Thymus (tissue), 14 donors: Measurements from ENCODE around the gene MRPS18A. TPM values are rescaled to one million over a fixed set of nuclear protein-coding genes. Genes with fewer than 3 reads are reported as not detected.
A peak's percentile ranks its signal among the peaks of the same experiment; 100 is the strongest.

ENCODE experiments used
- DNase-seq, 9 donors: peaks; one replicate each; pipeline ENCODE4 v3.0.0-alpha.2; 2013; ENCODE audit warnings: low spot score in 9 of 9, low read depth in 6 of 9, missing footprints in 1 of 9
- H3K27ac ChIP-seq, 2 donors: one replicate each; pipeline ENCODE4 v1.5.1; 2013; ENCODE audit warnings: control low read depth in 1 of 2, low read depth in 1 of 2, low read length in 1 of 2, mild to moderate bottlenecking in 1 of 2, moderate library complexity in 1 of 2
- H3K27me3 ChIP-seq, 2 donors: one replicate each; pipeline ENCODE4 v1.5.1; 2013; ENCODE audit warnings: low read length in 1 of 2; ENCODE audit not compliant: control insufficient read depth in 2 of 2, insufficient read depth in 1 of 2
- H3K36me3 ChIP-seq, 2 donors: one replicate each; pipeline ENCODE4 v1.5.1; 2013; ENCODE audit warnings: low read length in 1 of 2, mild to moderate bottlenecking in 1 of 2, moderate library complexity in 1 of 2; ENCODE audit not compliant: control insufficient read depth in 2 of 2, insufficient read depth in 2 of 2
- H3K4me1 ChIP-seq, 2 donors: one replicate each; pipeline ENCODE4 v1.5.1; 2013; ENCODE audit warnings: low read length in 2 of 2; ENCODE audit not compliant: control insufficient read depth in 2 of 2, insufficient read depth in 2 of 2
- H3K4me3 ChIP-seq, 2 donors: one replicate each; pipeline ENCODE4 v1.5.1; 2013; ENCODE audit warnings: low read length in 2 of 2, control low read depth in 1 of 2, mild to moderate bottlenecking in 1 of 2
- H3K9me3 ChIP-seq, 2 donors: one replicate each; pipeline ENCODE4 v1.5.1; 2013; ENCODE audit warnings: low read length in 1 of 2, mild to moderate bottlenecking in 1 of 2; ENCODE audit not compliant: control insufficient read depth in 2 of 2, insufficient read depth in 1 of 2
- WGBS: extraction: QIAGEN DNeasy Blood & Tissue Kit; methylation state at CpG from one replicate; pipeline ENCODE4 v1.1.7; 2013; 5-methylcytosine and 5-hydroxymethylcytosine counted together
- long read RNA-seq, 10 donors: transcript quantifications; one replicate each; lab custom pipeline, GENCODE V29; 2026
- polyA plus RNA-seq: library from polyadenylated mRNA; stranded (reverse); fragments of 200-250 nt; gene quantifications from one replicate; pipeline ENCODE4 v1.2.3, GENCODE V29; 2013
- total RNA-seq: library from RNA; stranded (reverse); fragments of 120-200 nt; gene quantifications from one replicate; pipeline ENCODE4 v1.2.4, GENCODE V29; 2013
- donor health status: healthy.

MRPS18A gene
- total RNA-seq (49.5 TPM), polyA plus RNA-seq (28.1 TPM)
- long read RNA-seq, donor 1, partial matches to known transcripts, result 0 of 2 reads
- long read RNA-seq, donor 1, other reads (novel, unspliced or antisense), result 0 of 2 reads
- long read RNA-seq, donor 2, result 0 reads
- long read RNA-seq, donor 3, transcript MRPS18A-201 (5 exons, 785 nt), result minor isoform, 5 of 53 reads
- long read RNA-seq, donor 3, transcript MRPS18A-202 (6 exons, 1,062 nt), result major isoform, 42 of 53 reads
- long read RNA-seq, donor 3, partial matches to known transcripts, result 5 of 53 reads
- long read RNA-seq, donor 3, other reads (novel, unspliced or antisense), result 0 of 53 reads
- long read RNA-seq, donor 4, transcript MRPS18A-202 (6 exons, 1,062 nt), result major isoform, 13 of 13 reads
- long read RNA-seq, donor 4, partial matches to known transcripts, result 0 of 13 reads
- long read RNA-seq, donor 4, other reads (novel, unspliced or antisense), result 0 of 13 reads
- long read RNA-seq, donor 5, transcript MRPS18A-202 (6 exons, 1,062 nt), result major isoform, 42 of 45 reads
- long read RNA-seq, donor 5, partial matches to known transcripts, result 0 of 45 reads
- long read RNA-seq, donor 5, other reads (novel, unspliced or antisense), result 0 of 45 reads
- long read RNA-seq, donor 6, transcript MRPS18A-202 (6 exons, 1,062 nt), result major isoform, 21 of 21 reads
- long read RNA-seq, donor 6, partial matches to known transcripts, result 0 of 21 reads
- long read RNA-seq, donor 6, other reads (novel, unspliced or antisense), result 0 of 21 reads
- long read RNA-seq, donor 7, transcript MRPS18A-202 (6 exons, 1,062 nt), result major isoform, 24 of 25 reads
- long read RNA-seq, donor 7, partial matches to known transcripts, result 0 of 25 reads
- long read RNA-seq, donor 7, other reads (novel, unspliced or antisense), result 0 of 25 reads
- long read RNA-seq, donor 8, transcript MRPS18A-202 (6 exons, 1,062 nt), result major isoform, 9 of 9 reads
- long read RNA-seq, donor 8, partial matches to known transcripts, result 0 of 9 reads
- long read RNA-seq, donor 8, other reads (novel, unspliced or antisense), result 0 of 9 reads
- long read RNA-seq, donor 9, transcript MRPS18A-202 (6 exons, 1,062 nt), result major isoform, 11 of 11 reads
- long read RNA-seq, donor 9, partial matches to known transcripts, result 0 of 11 reads
- long read RNA-seq, donor 9, other reads (novel, unspliced or antisense), result 0 of 11 reads
- long read RNA-seq, donor 10, transcript MRPS18A-202 (6 exons, 1,062 nt), result major isoform, 21 of 22 reads
- long read RNA-seq, donor 10, partial matches to known transcripts, result 0 of 22 reads
- long read RNA-seq, donor 10, other reads (novel, unspliced or antisense), result 0 of 22 reads

DNA sequence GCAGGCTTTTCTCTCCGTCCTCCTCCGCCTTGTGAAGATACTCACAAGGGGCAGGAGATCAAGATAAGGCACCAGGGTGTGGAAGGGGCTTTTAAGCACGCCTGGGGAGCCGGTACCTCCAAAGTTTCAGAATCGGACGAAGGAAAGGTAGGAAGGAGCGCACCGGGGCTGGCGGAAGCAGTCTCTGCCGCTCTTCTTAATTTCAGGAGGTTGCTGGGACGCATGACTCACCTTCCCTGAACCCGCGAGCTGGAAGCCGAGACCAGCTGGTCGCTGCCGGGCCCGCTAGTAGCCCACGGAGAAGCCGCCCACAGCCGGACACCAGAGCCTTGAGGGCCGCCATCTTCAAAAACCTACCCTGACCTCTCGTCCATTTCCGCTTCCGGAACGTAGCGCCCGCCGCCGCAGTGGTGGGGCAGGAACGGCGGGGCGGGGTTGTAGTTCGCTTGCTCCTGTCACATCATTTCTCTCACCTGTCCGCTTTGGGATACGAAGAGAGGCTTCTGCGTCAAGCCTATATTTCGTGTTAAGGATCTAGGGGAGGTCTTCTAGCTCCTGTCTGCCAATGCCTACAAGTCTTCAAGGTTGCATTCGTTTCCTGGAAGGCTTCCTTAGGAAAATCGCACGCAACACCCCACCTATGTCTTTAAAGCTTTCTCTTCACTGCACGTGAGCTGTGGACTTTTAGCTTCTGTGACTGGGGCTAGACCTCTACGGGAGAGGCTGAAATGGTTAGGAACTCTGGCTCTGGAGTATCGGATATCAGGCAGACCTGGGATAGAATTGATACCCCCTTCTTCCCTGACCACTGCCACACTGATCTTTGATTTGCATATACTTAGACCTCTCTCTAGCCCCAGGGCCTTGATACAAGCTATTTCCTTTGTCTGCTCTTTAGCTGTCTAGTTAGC is at the start of gene MRPS18A:
Gene MRPS18A, minus strand, starts transcription at position 355 of the 911 bp plus-strand sequence. Its CDS starts 12 bp downstream, at position 343.
- Histone ChIP-seq H3K4me1 (peaks cover 10 to 13% of the 10 kb centered on the region in 2 donors), H3K27me3 (peaks cover 4% of the 10 kb centered on the region in 2 donors), H3K27ac (peak within 1 kb of the TSS in 1 of 2 donors; percentile 68), H3K9me3 (no peaks in the 10 kb centered on the region), H3K36me3 (peaks cover 3 to 4% of the 10 kb centered on the region in 2 donors), H3K4me3 (peak within 1 kb of the TSS; percentile 96 to 98)
- WGBS, result 9% methylated on average over 43 of the region's 43 CpGs
- DNase-seq, result peak in 7 of 9 donors; percentile 46 to 84 (median 57)

DNA sequence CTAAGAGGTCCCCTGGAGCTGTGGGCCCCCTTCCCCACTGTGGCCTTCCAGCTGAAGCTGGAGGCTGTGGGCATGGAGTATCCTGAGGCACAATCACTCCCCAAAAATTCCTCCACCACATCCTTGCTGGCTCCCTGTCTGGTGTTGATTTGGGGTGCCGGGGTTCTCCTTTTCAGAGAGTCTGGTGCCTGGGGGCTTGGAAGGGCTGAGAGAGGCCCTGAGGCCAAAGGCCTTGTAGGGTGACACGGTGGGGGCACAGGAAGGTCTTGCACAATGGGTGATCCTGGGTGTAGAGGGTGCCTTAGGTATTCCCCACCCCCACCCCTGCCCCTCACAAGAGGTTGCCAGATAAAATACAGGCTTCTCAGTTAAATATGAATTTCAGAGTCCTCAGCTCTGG is 49.3 kb upstream of the MRPS18A start:
- no peak for DNase-seq
- WGBS, result 96% methylated on average over 2 of the region's 2 CpGs
- Histone ChIP-seq H3K36me3 (no peaks in the 10 kb centered on the region), H3K9me3 (peaks cover 0 to 8% of the 10 kb centered on the region in 2 donors), H3K27me3 (no peaks in the 10 kb centered on the region), H3K27ac (no peak overlapping the region), H3K4me1 (peaks cover 11 to 22% of the 10 kb centered on the region in 2 donors), H3K4me3 (no peak overlapping the region)

DNA sequence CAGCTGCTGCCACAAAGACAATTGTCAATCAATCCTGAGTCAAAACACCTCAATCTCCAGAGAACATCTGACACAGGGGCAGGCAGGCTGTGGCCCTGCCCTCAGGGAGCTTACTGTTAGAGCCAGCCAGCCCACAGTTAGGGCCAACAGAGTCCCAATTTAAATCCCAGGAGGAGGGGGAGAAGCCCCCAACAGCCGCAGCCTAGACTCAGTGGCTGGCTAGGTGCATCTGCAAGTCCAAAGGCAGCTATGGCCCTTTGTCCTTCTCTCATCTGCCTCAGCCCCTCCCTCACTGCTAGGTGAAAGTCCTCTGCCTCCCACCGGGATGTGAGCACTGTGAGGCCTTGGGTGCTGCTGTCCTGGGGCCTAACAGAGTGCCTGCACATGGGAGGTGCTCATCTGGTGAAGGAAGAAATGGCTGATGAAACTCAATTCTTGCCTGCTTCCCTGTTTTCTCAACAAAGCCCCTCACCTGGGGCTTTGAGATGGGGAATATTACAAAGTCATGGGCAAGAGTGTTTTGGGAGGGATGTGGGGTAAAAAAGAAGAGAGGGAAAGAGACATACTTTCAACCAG is 48.7 kb upstream of the MRPS18A start:
- Histone ChIP-seq H3K27ac (no peak overlapping the region), H3K27me3 (no peaks in the 10 kb centered on the region), H3K36me3 (no peaks in the 10 kb centered on the region), H3K9me3 (peaks cover 0 to 8% of the 10 kb centered on the region in 2 donors), H3K4me3 (no peak overlapping the region), H3K4me1 (peaks cover 11 to 22% of the 10 kb centered on the region in 2 donors)
- DNase-seq, result no peak
- WGBS, result 99% methylated on average over 2 of the region's 2 CpGs

DNA sequence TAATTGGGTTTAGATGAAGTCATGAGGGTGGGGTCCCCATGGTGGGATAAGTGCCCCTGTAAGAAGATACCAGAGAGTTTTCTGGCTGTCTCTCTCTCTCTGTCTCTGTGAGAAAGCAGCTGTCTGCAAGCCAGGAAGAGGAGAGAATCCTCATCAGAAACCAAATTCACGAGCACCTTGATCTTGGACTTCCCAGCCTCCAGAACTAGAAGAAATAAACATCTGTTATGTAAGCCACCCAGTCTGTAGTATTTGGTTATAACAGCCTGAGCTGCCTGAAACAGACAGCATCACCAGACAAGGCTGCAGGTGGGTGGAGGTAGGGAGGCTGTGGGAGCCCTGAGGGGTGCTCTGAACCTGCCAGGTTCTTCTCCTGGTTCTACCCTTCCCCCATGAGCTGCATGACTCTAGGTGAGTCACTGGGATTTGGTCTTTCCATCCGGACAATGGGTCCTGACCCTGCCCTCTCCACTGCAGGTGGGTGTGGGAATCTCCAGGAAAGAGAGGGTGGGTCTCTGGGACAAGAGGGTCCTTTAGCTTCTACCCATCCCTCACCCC is 48.1 kb upstream of the MRPS18A start:
- H3K36me3 ChIP-seq, result no peaks in the 10 kb centered on the region
- no peak overlapping the region for H3K27ac ChIP-seq
- H3K4me1 ChIP-seq, result peaks cover 11 to 22% of the 10 kb centered on the region in 2 donors
- 94% methylated on average over 2 of the region's 2 CpGs for WGBS
- H3K4me3 ChIP-seq, result no peak overlapping the region
- DNase-seq, result no peak
- no peaks in the 10 kb centered on the region for H3K27me3 ChIP-seq
- H3K9me3 ChIP-seq, result peaks cover 0 to 8% of the 10 kb centered on the region in 2 donors

DNA sequence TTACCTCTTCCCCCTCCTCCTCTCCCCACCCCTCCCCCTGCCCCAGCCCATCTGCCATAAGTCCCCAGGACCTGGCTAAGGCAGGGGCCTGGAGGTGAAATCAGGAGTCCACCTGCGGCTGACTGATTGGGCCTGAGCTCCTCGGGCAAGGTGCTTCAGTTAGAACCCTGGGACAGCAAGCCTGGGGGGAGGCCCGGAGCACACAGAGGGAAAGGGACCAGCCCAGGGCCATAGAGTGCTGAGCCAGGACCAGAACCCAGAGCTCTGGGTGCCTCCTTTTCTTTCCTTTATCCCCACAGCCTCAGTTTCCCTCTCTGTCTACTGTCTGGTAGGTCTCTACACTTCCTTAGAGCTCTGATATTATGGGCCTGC is 46.7 kb upstream of the MRPS18A start:
- no peaks in the 10 kb centered on the region for H3K36me3 ChIP-seq
- 61% methylated on average over 3 of the region's 3 CpGs for WGBS
- H3K27ac ChIP-seq, result peak overlapping the region; percentile 42 to 58
- H3K27me3 ChIP-seq, result no peaks in the 10 kb centered on the region
- H3K4me3 ChIP-seq, result no peak overlapping the region
- H3K9me3 ChIP-seq, result peaks cover 0 to 8% of the 10 kb centered on the region in 2 donors
- no peak for DNase-seq
- peaks cover 11 to 19% of the 10 kb centered on the region in 2 donors for H3K4me1 ChIP-seq

DNA sequence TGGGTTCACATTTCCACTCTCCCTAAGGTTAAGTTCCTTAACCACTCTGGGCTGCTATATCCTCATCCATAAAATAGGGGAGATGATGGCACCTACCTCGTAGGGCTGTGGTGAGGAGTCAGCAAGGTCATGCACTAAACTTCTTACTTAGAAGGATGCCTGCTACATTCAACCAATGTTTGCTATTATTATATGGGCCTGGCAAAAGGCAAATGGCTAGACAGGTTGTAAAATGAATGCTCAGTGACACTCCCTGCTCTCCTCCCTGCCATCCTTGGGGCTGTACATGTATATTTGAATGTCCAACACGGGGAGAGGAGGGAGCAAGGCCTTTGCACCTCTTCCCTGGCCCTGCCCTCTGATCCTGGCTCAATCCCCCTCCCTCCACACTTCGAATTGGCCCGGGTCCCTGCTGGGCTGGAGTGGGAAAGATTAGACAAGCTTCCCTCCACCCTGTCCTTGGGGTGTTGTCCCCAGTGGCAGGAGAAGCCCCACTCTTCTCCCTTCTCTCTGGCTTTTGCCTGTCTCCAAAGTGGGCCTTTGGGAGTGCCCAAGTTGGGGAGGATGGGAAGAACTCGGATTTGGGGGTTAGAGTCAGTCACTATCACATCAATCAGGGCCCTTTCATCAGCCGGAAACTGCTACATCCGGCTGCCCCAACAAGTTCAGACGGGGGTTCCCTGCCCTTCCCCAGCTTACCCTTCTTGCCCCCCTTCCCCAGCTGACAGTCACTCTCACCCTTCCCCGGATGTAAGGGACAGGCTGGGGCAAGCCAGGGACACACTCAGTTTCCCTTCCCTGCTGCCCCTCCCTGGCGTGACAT is 46.1 kb upstream of the MRPS18A start:
- Histone ChIP-seq H3K27me3 (no peaks in the 10 kb centered on the region), H3K27ac (peak overlapping the region; percentile 59 to 77), H3K4me1 (peaks cover 11 to 19% of the 10 kb centered on the region in 2 donors), H3K9me3 (peaks cover 0 to 8% of the 10 kb centered on the region in 2 donors), H3K4me3 (no peak overlapping the region), H3K36me3 (no peaks in the 10 kb centered on the region)
- WGBS, result 33% methylated on average over 10 of the region's 10 CpGs
- peak in 3 of 9 donors; percentile 37 to 45 (median 44) for DNase-seq

DNA sequence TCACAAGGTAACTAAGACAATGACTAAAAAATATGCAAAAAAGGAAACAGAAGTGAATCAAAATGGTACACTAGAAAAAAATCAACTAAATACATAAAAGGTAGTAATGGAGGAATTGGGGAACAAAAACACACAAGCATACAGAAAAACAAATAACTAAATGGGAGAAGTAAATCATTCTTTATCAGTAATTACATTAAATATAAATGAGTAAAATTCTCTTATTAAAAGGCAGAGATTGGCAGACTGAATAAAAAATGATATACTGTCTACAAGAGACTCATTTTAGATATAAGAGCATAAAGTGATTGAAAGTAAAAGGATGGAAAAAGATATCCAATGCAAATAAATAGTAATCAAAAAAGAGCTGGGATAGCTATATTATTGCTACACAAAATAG is 43.0 kb upstream of the MRPS18A start:
- DNase-seq, result no peak
- peaks cover 11 to 22% of the 10 kb centered on the region in 2 donors for H3K4me1 ChIP-seq
- H3K27ac ChIP-seq, result no peak overlapping the region
- no peak overlapping the region for H3K4me3 ChIP-seq
- H3K27me3 ChIP-seq, result no peaks in the 10 kb centered on the region
- H3K36me3 ChIP-seq, result no peaks in the 10 kb centered on the region
- peaks cover 0 to under 1% of the 10 kb centered on the region in 2 donors for H3K9me3 ChIP-seq
